Stimulated activated naive CD4-positive, alpha-beta T cell (primary cell): ENCODE results near the gene NPLOC4.
"Not testable (repeated sequence)": the region's sequence is repeated elsewhere in the genome, so short reads cannot be mapped to it uniquely, and the experiment has no call there.

Experiments
- DNase-seq, 6 experiments: peaks; one replicate each; lab custom pipeline; 2025; lab: John Stamatoyannopoulos, UW

NPLOC4 gene

DNA sequence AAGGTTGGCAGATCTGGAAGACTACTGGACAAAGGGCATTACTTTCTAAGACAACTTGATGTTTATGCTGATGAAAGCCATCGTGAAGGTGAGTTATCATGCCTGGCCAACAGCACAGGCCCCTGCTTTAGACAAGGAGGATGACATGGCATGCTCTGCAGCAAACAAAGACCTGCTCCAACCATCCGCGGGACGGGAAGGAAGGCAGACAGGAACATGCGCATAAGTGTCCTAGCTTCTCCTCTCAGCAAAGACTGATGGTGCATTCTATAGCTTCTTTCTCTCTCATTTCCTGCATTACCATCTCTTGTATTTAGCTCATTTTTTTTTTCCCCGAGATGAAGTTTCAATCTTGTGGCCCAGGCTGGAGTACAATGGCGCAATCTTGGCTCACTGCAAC, 5.4 kb downstream of the NPLOC4 start:
- no peak for DNase-seq

DNA sequence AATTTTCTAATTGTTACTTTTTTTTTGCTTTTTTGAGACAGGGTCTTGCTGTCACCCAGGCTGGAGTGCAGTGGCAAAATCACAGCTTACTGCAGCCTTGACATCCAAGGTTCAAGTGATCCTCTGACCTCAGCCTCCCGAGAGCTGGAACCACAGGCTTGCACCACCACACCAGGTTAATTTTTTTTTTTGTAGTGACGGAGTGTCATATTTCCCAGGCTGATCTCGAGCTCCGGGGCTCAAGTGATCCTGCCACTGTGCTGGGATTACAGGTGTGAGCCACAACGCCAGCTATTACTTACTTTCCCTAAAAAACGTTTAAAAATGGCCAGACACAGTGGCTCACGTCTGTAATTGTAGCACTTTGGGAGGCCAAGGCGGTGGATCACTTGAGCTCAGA, 6.6 kb downstream of the NPLOC4 start:
- no peak for DNase-seq

DNA sequence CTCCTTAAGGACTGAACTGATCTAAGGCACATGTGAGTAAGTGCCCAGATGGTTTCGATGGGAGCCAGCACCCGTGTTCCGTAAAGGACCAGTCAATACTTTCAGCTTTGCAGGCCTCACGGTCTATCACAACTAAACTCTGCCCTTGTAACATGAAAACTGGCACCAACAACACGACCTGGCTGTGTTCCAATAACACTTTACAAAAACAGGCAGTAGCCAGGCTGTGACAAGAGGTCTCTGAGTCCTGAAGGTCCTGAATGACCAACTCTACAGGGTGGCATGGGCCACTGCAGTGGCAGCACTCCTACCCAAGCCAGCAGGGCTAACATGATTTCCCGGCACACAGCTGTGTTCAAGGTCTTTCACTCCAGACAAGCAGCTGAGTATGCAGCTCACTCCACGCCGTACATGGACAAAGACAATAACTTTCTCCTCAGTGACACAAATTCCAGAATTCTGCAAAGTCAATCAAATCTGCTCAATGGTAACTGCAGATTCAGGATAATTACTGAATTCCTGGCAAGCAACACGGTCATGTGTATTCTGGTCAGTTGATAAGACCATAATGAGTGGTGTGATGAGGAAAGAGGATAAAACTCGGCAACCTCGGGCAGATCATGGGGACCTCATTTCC, 15.3 kb downstream of the NPLOC4 start:
- DNase-seq = no peak

DNA sequence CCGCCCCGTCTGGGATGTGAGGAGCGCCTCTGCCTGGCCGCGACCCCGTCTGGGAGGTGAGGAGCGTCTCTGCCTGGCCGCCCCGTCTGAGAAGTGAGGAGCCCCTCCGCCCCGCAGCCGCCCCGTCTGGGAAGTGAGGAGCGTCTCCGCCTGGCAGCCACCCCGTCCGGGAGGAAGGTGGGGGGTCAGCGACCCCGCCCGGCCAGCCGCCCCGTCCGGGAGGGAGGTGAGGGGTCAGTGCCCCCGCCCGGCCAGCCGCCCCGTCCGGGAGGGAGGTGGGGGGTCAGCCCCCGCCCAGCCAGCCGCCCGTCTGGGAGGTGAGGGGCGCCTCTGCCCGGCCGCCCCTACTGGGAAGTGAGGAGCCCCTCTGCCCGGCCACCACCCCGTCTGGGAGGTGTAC, 18.6 kb downstream of the NPLOC4 start:
- not testable (repeated sequence) for DNase-seq

DNA sequence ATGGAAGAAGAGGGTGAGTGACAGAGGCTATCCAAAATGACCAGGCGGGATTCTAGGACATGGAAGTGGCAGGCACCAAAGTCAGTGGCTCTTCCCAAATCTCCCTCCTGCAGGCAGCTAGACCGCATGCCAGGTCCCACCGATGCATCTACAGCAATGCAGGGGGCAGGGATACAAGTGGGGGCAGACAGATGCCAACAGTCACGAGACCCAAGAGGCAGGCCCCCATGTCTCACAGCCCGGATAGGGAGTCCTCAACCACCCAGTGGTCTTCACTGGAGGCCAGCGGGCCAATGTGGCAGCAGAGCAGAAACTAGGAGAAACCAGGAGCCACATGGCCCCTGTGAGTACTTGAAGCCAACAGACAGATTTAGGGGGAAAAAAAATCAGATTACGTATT, 20.0 kb downstream of the NPLOC4 start:
- no peak for DNase-seq

DNA sequence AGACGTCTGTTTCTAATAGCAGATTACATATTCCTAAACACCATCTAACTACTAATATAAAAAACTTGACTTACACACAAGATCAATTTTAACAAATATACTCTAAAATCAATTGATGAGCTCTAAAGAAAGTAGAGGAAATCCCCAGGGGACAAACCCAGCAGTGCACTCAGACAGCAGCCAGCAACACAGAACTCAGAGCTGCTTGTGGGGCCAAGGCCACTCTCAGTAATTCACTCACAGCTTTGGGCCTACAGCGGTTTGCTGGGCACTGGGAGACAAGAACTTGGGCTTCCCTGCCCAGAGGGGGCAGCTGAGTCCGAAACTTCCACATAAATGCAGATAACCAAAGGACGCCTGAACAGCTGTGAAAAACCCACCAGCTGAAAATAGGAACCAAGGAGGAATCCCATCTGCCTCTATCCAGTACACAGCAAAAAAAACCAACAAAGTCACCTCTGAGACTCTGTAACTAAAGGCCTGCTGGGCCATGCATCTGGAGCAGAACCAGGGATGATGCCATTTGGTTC, 21.4 kb downstream of the NPLOC4 start:
- DNase-seq = no peak

DNA sequence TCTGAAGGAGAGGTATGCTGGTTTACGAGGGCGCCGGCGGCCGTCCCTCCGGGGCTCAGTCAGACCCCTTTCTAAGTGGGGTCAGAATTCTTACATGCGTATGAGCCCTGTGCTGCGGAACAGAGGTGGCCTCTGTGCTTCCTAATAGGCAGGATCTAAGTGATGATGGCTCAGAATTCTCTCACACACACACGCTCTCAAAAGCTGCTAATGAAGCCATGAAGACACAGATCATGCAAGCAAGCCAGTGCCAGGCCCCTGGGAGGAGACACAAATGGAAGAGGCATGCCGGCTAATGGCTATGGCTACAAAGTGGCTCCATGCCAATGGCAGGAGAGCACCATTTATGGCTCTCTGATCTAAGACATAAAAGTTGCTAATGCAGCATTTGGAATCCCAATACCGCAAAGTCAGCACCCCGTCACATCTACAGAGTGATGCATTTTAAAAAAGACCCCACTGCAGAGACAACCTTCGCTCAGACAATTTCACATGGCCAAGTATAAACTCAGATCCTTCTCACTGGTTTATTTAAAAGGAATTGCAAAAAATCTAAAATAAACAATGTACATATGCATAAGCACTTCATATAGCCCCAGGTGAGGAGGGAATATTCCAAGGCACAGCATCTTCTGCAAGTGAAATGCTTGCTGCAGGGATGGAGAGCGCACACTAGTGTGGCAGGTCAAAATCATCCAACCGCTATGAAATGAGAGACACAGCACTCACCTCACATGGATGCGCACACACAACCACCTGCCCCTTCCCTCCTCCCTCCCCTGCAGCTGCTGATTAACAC, 24.5 kb downstream of the NPLOC4 start:
- DNase-seq = no peak

DNA sequence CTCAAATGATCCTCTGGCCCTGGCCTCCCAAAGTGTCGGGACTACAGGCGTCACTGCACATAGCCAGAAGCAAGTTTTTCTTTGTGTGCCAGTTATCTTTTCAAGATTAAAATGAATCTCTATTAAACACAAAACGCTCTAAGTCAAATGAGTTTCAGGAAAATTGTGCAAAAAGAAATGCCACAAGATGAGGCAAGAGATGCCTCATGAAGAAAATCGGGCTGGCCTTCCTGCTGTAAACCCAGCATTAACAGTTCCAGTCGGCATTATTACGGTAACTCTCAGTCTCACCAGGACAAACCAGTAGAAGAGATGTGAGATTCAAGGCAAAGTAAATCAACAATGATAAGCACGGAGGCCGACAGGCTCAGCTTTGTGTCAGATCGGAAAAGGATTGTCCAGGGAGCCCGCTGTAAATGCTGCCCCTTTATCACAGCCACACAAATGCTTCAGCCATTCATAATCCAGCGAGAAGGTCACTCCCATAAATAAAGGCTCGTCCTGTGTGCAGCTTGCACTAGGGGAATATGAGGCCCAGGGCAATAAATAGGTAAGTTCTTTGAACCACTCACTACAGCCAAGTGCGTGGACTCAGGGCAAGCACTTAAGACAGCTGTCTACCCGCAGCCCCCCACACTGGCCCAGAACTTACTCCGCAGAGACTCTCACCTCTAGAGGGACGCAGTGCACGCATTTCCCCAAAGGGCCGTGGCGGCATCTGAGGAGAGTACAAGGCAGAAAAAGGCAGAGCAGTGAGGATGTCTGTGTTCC, 27.2 kb downstream of the NPLOC4 start:
- DNase-seq = no peak

DNA sequence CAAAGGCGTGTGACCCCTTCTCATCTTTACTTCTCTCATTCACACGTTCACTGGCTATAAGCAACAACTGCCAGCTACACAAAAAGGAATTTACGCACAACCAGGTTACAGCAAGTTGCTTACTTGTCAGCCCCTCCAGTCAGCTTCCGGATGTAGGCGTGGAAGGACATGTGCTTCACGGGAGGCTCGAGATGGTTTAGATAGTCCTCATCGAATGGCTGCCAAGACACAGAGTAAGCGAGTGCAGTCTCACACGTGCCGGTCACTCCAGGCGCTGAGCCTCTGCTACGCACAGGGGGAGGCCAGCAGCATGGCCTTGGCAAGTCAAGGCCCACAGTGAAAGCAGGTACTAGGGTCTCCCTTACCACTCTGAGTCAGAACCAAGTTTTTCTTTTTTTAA, 28.3 kb downstream of the NPLOC4 start:
- no peak for DNase-seq

DNA sequence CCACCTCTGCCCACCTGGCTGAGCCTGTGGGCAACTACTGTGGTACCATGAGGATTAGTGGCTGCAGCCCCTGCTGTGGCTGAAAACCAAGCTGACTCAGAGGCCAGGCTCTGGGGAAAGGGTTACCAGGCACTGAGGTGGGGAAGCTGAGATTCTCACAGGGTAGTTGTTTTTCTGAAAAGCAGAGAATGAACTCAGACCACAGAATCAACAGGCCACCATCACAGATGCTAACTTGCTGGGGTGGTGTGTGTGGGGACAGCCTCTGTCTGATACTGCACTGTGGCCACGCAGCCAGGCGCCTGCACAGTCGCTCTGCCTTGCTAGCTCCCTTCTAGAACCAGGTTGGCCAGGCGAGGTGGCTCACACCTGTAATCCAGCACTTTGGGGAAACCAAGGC, 28.8 kb downstream of the NPLOC4 start:
- no peak for DNase-seq

DNA sequence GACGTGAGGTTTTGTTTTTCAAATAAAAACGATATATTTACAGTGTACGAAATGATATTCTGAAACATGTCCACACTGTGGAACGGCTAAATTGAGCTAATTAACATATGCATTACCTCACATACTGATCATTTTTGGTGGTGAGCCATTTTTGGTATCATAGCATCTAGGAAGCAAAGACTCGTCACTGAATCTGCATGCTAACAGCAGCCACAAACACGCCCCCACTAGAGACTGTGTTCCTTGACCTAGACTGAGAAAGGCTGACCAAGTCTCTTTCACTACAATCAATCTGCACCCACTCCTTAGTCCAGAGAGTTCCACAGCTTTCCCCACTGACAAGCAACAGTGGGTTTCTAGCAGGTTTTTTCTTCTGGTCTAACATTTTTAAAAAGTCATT, 29.5 kb downstream of the NPLOC4 start:
- no peak for DNase-seq

DNA sequence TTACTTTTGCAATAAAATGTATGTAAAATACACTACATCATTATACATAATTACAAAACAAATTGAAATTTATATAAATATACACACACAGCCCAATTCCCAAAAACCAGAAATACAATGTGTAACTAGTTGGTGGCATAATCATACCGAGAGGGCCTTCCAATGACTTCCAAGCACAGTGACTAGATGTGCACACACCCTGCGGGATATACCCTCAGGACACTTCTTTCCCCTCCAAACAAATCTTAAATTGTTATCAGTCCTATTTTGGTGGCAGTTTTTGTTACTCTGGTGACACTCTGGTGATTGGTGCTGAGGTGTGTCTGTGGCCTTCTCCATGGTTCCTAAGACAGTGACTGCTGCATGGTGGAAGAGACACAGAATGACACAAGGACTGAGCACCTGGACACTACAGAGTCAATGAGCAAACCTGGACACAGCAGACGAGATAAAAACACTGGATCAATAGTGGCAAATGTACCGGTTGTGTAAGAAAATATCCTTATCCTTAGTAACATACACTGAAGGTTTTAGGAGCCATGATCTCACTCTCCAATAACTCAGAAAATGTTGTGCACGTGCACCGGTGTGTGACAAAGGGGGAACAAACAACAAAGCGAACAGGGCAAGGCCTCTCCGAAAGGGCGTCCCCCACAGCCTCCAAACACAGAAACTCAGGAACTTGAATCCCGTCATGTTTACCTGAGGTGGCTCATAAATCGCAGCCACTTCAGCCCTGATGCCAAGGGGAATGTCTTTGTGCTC, 32.9 kb downstream of the NPLOC4 start:
- DNase-seq = no peak

DNA sequence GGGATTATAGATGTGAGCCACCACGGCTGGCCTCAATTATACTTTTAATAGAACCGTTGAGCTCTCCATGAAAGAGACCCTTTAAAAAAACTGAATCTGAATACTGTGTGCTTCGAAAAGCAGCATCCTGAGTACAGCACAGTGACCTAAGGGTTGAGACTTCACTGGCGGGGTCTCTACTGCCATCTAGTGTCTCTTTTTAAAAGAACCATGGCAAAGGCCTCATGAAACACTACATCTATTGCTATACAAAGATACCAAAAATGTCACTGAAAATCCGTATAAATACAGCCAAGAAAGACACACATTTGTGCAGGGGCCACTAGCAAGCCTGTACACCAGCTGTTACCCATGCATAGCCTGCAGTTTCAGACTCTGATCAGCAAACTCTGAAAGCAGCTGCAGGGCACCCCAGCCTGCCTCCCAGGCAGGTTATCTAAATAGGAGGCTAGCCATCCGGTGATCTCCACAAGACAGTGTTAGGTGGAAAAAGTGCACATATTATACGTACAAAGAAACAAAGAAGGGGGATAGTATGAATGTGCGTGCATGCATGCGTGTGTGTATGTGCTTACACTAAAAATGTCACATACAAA, 35.3 kb downstream of the NPLOC4 start:
- DNase-seq = peak in 5 of 6 experiments; percentile 3 to 74 (median 43)

DNA sequence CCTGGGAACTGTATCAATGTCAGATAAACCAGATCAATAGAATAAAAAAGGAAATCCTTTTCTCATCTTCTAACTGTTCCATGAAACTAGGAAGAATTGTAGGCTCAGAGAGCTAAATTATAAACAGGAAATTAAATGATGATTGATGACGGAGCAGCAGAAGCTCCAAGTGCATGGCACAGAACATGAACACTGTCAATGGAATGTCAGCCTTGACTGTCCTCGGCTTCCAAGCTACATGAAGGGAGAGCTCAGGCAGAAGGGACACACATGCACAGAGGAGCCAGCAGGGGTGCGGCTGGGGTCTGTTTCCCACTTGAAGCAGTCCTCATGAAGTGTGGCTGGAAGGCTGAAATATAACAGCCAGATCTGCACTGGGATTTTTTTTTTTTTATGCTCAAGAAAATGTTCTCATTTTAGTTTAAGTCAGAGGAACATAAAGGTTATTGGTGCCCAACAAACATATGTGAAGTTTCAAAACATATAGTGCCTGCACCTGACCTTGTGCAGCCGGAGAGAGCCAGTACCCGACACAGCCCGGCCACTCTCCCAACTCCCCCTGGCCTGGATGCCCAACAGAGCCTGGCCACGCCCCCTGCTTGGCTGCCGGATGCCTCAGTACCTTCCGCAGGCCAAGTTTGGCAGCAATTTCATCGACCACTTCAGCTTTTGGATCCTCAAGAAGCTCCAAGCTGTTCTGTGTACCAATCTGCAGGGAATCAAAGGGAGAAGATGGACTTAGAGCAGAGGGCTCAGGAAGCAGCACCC, 37.0 kb downstream of the NPLOC4 start:
- no peak for DNase-seq

DNA sequence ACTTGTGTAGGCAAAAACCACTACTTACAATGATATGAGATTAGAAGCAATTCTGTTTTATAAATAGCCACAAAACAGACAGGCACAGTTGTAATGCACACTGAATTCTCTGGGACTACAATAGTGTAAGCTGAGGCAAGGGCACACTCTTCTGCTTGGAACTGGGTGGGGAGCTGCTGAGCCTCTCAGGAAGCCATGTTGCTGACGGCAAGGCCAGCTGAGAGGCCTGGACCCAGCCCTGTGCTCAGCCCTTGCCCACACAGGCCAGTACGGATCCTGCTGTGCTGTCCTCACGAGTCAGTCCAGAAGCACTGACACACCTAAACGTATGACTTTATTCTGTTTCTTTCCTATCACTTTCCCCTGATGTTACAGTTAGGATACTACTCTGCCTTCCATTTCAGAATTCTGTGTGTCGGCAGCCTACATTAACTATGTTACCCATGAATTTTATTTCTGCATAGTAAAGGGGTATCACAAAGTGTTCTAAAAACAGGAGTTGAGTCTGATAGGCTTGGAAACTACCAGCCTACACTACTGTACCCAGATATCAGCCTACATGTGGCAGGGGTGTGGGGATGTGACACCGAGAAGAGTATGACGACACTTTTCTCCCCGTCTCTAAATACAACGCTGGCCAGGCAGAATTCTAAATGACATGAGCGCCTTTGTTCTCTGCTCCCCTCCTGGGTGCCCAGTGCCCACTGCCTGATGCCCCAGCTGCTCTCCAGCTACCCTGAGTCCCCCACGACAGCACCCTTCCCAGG, 43.6 kb downstream of the NPLOC4 start:
- no peak for DNase-seq

DNA sequence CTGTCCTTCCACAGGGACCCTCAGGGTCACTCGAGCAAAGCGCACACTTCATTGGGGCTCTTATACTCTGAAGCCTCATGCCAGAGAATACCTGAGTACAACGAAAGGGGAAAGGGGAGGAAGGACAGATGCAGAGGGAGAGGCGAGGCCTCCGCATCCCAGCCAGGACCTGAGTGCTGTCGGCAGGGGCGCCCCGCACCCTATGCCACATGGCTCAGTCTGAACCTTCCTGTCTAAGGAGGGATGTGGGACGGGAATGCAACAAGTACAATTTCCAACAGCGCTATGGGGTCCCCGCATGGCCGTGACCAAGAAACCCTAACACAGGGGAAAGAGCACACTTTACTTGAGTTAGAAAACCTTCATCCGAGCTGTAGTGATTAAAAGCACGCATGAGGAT, 44.9 kb downstream of the NPLOC4 start:
- no peak for DNase-seq

DNA sequence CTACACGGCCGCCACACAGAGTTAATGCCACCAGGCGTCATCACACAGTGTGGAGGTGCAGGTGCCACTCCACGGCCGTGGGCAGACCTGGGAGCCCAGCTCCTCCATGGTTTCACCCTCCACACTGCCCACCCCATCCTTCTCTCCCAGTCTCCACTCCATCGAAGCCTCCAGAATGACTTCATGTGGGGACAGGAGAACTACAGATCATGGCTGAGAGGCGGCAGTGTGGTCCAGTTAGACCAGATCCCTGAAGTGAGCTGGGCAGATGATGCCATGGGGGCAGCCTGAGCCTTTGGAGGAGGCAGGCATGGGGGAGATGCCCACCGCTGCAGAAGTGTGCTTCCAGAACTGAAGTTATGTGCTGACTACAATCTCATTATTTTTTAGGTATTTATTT, 46.8 kb downstream of the NPLOC4 start:
- DNase-seq = no peak

DNA sequence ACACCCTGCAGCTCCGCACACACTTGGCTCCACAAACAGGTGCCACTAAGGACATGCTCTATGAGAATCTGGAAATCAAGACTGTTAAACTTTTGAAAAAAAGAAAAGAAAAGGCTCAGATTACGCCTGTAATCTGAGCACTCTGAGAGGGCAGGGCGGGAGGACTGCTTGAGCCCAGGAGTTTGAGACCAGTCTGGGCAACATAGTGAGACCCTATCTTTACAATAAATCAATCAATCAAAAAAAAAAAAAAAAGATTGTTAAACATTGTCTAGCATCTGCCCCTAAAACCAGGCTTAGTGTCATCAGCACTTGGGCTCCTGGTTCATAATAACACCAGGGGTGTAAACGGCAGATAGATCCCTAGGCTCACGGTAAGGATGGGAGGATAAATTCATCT, 47.3 kb downstream of the NPLOC4 start:
- no peak for DNase-seq

DNA sequence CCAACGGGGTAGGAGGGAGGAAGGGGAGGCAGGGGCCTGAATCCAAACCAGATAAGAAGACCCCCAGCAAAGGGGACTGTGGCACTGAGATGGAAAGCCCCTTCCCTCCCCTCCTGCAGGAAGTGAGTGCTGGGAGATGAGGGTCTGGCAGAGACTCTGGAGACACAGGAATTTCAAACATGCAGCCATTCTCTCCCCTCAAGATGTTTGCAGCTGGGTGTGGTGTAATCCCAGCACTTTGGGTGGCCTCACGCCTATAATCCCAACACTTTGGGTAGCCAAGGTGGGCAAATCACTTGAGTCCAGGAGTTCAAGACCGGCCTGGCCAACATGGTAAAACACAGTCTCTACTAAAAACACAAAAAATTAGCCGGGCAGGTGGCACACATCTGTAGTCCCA, 50.8 kb downstream of the NPLOC4 start:
- no peak for DNase-seq

DNA sequence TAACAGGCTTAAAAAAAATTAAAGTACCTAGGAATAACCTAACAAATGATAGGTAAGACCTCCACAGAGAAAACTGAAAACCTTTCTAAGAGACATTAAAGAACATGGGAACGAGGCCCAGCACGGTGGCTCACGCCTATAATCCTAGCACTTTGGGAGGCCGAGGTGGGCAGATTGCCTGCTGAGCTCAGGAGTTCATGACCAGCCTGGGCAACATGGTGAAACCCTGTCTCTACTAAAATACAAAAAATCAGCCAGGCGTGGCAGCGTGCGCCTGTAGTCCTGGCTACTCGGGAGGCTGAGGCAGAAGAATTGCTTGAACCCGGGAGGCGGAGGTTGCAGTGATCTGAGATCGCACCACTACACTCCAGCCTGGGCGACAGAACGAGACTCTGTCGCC, 52.1 kb downstream of the NPLOC4 start:
- DNase-seq = not testable (repeated sequence)
